Testis (tissue), 3 donors: ENCODE results near the gene INTS3. TPM values are rescaled to one million over a fixed set of nuclear protein-coding genes. Genes with fewer than 3 reads are reported as not detected.

Source experiments
- DNase-seq: peaks from one replicate; pipeline ENCODE4 v3.0.0-alpha.2; 2019
- H3K27ac ChIP-seq, 2 donors: fragments of 200-600 bp; sonication (generic); one replicate each; pipeline ENCODE4 v1.5.1; 2019
- H3K27me3 ChIP-seq: fragments of 200-600 bp; sonication (generic); one replicate; pipeline ENCODE4 v1.5.1; 2019
- H3K36me3 ChIP-seq: fragments of 200-600 bp; sonication (generic); one replicate; pipeline ENCODE4 v1.5.1; 2017; ENCODE audit warnings: low read depth; ENCODE audit errors: missing control alignments
- H3K4me1 ChIP-seq: fragments of 200-600 bp; sonication (generic); one replicate; pipeline ENCODE4 v1.5.1; 2019
- H3K4me3 ChIP-seq, 2 donors: fragments of 200-600 bp; sonication (generic); one replicate each; pipeline ENCODE4 v1.5.1; 2017 to 2019
- H3K9me3 ChIP-seq: fragments of 200-600 bp; sonication (generic); one replicate; pipeline ENCODE4 v1.5.1; 2017
- CTCF ChIP-seq, 3 experiments: fragments of 450-650 bp in 2 of 3; fragments of 200-600 bp in 1 of 3; sonication (generic) in 1 of 3; IDR thresholded peaks; one replicate each; pipeline ENCODE4 v1.5.1; 2016 to 2019; ENCODE audit warnings: antibody characterized with exemption in 3 of 3, mild to moderate bottlenecking in 2 of 3, moderate library complexity in 1 of 3
- POLR2A ChIP-seq: fragments of 450-650 bp; IDR thresholded peaks from one replicate; pipeline ENCODE4 v1.6.1; 2017; ENCODE audit warnings: antibody characterized with exemption, mild to moderate bottlenecking, moderate library complexity
- WGBS, 2 donors: methylation state at CpG; one replicate each; pipeline ENCODE4 v1.1.5; 2018; 5-methylcytosine and 5-hydroxymethylcytosine counted together
- intact Hi-C: fragments of 100-400 bp; cut with DNase I; formaldehyde crosslinking; loops from one replicate; pipeline ENCODE4 v1.15.1; 2023; ENCODE audit warnings: low total_unique reads
- polyA plus RNA-seq: library from polyadenylated mRNA; stranded (reverse); fragments of 350-450 nt; fragmentation: Illumina TruSeq; extraction: RNeasy Lipid Tissue Mini Kit (QIAGEN cat#74804); gene quantifications from one replicate; pipeline ENCODE4 v1.2.3, GENCODE V29; 2014; ENCODE audit warnings: low read depth, low replicate concordance; ENCODE audit not compliant: insufficient read depth
- total RNA-seq, 2 donors: library from RNA; depleted of rRNA; stranded (reverse); fragments of >200 nt; gene quantifications; one replicate each; pipeline ENCODE4 v1.2.3, GENCODE V29; 2016

The INTS3 gene
- total and polyA plus RNA-seq, 3 donors from 2014 or later, result 66.1 to 121 (median 113) TPM

GRCh38 chr1:153800516-153800915 is 72.7 kb downstream of the INTS3 start:
- peak; percentile 12 for DNase-seq
- no peak overlapping the region for H3K4me3 ChIP-seq
- no peaks in the 10 kb centered on the region for H3K4me1 ChIP-seq
- no peaks in the 10 kb centered on the region for H3K9me3 ChIP-seq
- intact Hi-C loops, result no loop called here
- WGBS, 2 donors, result 53 to 100% methylated on average over 1 to 4 of the region's 7 CpGs
- H3K27me3 ChIP-seq, result no peaks in the 10 kb centered on the region
- H3K27ac ChIP-seq, result no peak overlapping the region
- no peak for TF ChIP-seq CTCF (IDR thresholded peaks at IDR 0.05)
- TF ChIP-seq POLR2A, result no peak
- H3K36me3 ChIP-seq, result no peaks in the 10 kb centered on the region

DNA sequence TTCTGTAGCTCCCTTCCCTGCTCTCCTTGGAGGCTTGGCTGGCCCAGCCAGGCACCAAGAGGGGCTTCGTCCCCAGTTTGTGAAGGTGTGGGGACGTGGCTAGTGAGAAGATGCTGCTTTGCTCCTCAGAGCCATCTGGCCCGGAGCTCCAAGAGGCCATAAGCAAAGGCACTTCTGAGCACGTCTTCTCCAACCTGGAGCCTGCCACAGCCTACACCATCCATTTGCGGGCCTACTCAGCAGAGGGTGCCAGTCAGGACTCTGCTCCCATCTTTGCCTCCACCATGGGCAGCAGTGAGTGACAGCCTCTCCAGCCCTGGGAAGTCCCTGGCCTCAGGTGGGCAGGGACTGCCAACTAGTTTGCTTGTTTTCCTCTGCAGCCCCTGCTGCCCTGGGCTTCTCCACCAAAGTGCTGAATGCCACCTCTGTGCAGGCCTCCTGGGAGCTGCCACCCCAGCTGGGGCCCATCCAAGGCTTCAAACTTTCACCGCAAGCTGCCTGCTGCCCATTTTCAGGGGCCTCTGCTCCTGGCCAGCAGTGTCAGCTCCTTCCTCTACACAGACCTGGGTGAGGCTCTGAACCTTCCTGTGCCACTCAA is 73.3 kb downstream of the INTS3 start:
- H3K9me3 ChIP-seq, result no peaks in the 10 kb centered on the region
- no peak overlapping the region for H3K4me3 ChIP-seq
- no peaks in the 10 kb centered on the region for H3K36me3 ChIP-seq
- TF ChIP-seq CTCF (IDR thresholded peaks at IDR 0.05) (no peak), POLR2A (no peak)
- no peak overlapping the region for H3K27ac ChIP-seq
- intact Hi-C loops, result no loop called here
- H3K27me3 ChIP-seq, result no peaks in the 10 kb centered on the region
- DNase-seq, result peak; percentile 12
- H3K4me1 ChIP-seq, result no peaks in the 10 kb centered on the region
- 90 to 99% methylated on average over 2 to 6 of the region's 6 CpGs for WGBS, 2 donors

DNA sequence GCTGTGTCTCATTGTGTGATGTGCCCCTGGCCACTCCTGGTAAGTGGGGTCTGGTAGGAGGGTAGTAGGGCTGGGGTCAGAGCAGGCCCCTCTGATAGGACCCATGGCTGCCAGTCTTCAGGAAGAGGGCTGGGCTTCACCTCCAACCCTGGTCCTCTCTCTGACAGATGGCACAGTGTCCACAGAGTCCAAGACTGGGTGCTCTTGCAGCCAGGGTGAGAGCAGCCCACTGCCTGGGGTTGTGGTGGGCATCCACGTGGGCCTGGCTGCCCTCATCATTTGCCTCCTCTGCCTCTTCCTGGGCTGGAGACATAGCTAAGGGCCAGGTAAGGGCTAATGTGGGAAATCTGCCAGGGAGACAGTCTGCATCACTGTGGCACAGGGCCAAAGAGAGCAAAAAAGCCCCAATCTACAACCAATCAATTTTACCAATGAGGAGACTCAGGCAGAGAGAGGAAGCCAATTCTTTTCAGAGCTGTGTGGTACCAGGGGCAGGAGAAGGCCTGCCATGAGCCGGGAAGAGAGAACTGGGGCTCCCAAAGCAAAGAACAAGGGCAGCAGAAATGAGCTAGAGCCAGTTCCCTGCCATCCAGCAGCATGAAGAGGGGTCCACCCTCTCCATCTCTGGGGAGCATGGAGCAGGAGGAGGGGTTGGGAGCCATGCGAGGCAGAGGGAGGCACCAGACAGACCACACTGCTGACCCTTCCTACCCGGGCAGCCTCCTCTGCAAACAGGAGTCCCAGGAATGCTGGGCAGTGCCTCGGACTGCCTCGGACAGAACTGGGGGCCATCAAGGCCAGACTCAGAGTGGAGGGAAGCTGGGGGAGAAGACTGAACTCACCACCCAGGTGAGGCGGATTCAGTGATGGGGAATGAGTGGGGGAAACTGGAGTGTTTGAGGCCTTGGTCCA is 74.2 kb downstream of the INTS3 start:
- intact Hi-C loops, result no loop called here
- H3K27me3 ChIP-seq, result no peaks in the 10 kb centered on the region
- no peak overlapping the region for H3K4me3 ChIP-seq
- no peaks in the 10 kb centered on the region for H3K9me3 ChIP-seq
- WGBS, 2 donors, result 80 to 90% methylated on average over 5 to 7 of the region's 7 CpGs
- DNase-seq, result peak; percentile 10
- H3K36me3 ChIP-seq, result no peaks in the 10 kb centered on the region
- no peaks in the 10 kb centered on the region for H3K4me1 ChIP-seq
- H3K27ac ChIP-seq, result no peak overlapping the region
- TF ChIP-seq CTCF (IDR thresholded peaks at IDR 0.05) (no peak), POLR2A (no peak)

- Histone ChIP-seq H3K9me3 (no peaks in the 10 kb centered on the region), H3K4me3 (no peak overlapping the region), H3K36me3 (no peaks in the 10 kb centered on the region), H3K4me1 (no peaks in the 10 kb centered on the region), H3K27ac (no peak overlapping the region), H3K27me3 (no peaks in the 10 kb centered on the region)
- TF ChIP-seq POLR2A, result no peak
- no peak for TF ChIP-seq CTCF (IDR thresholded peaks at IDR 0.05)
- no peak for DNase-seq
- intact Hi-C loops, result no loop called here
- WGBS, 2 donors, result 67 to 69% methylated on average over 3 of the region's 3 CpGs
Observed at GRCh38 chr1:153803470-153804056, 75.7 kb downstream of the INTS3 start.
